ENCODE data around the gene ZNF512B. TPM values are rescaled to one million over a fixed set of nuclear protein-coding genes. Genes with fewer than 3 reads are reported as not detected.
"Not testable (repeated sequence)": the region's sequence is repeated elsewhere in the genome, so short reads cannot be mapped to it uniquely, and the experiment has no call there.

ZNF512B gene
- total RNA-seq, 2 experiments from 2014 or later = 19.3 to 21.4 TPM

GRCh38 chr20:63966172-63966943 lies 3.4 kb downstream of the ZNF512B start:
- Mint-ChIP-seq H3K36me3 (ENCODE audit: low read depth) (peaks cover 6% of the 10 kb centered on the region), H3K9me3 (no peaks in the 10 kb centered on the region), H3K4me3 (no peak overlapping the region), H3K27ac (no peak overlapping the region), H3K27me3 (peaks cover 2% of the 10 kb centered on the region), H3K4me1 (peaks cover 18% of the 10 kb centered on the region)
- DNase-seq = no peak
- CTCF ChIA-PET = interaction anchor here (0.8 to 2.0 kb wide), 3 partner anchors 14 to 428 kb away, joined by 3 to 6 read pairs (median 3); partner anchors contain the start of gene PTK6
- POLR2A ChIA-PET = no interaction called here

GRCh38 chr20:63964412-63964811 lies 5.3 kb downstream of the ZNF512B start:
- H3K36me3 Mint-ChIP-seq (ENCODE audit: low read depth) = peaks cover 6% of the 10 kb centered on the region
- no peak overlapping the region for H3K27ac Mint-ChIP-seq
- peaks cover 12% of the 10 kb centered on the region for H3K4me1 Mint-ChIP-seq

GRCh38 chr20:63963784-63964301 lies 5.9 kb downstream of the ZNF512B start:
- H3K27ac Mint-ChIP-seq = peak overlapping the region; percentile 25
- no peak for DNase-seq
- ChIA-PET CTCF (interaction anchor here (1.0 kb wide), 2 partner anchors 10 to 17 kb away, joined by 3 to 4 read pairs; partner anchors contain the start of gene PRPF6), POLR2A (no interaction called here)
- H3K27me3 Mint-ChIP-seq = no peaks in the 10 kb centered on the region
- H3K9me3 Mint-ChIP-seq = no peaks in the 10 kb centered on the region
- H3K4me3 Mint-ChIP-seq = no peak overlapping the region
- peaks cover 10% of the 10 kb centered on the region for H3K4me1 Mint-ChIP-seq
- peaks cover 6% of the 10 kb centered on the region for H3K36me3 Mint-ChIP-seq (ENCODE audit: low read depth)

More at GRCh38 chr20:63964412-63964811, 5.3 kb downstream of the ZNF512B start:
- no peak overlapping the region for H3K4me3 Mint-ChIP-seq
- ChIA-PET CTCF (interaction anchor here (1.0 kb wide), 2 partner anchors 9 to 16 kb away, joined by 3 to 4 read pairs; partner anchors contain the start of gene PRPF6), POLR2A (no interaction called here)
- H3K27me3 Mint-ChIP-seq = no peaks in the 10 kb centered on the region
- DNase-seq = no peak
- no peaks in the 10 kb centered on the region for H3K9me3 Mint-ChIP-seq

- CTCF ChIA-PET = interaction anchor here (1.0 kb wide), 2 partner anchors 10 to 17 kb away, joined by 3 to 4 read pairs; partner anchors contain the start of gene PRPF6
Measured at GRCh38 chr20:63963348-63963741, 6.4 kb downstream of the ZNF512B start.

GRCh38 chr20:63962426-63963347 lies 7.0 kb downstream of the ZNF512B start:
- DNase-seq = no peak
- Mint-ChIP-seq H3K4me1 (peaks cover 7% of the 10 kb centered on the region), H3K9me3 (no peaks in the 10 kb centered on the region), H3K27me3 (no peaks in the 10 kb centered on the region), H3K4me3 (no peak overlapping the region), H3K27ac (no peak overlapping the region), H3K36me3 (ENCODE audit: low read depth) (peaks cover 6% of the 10 kb centered on the region)
- ChIA-PET CTCF (interaction anchor here (0.5 to 0.8 kb wide), 2 partner anchors 11 to 410 kb away, joined by 3 to 4 read pairs; no protein-coding TSS in a partner anchor), POLR2A (no interaction called here)

More at GRCh38 chr20:63963348-63963741, 6.4 kb downstream of the ZNF512B start:
- peaks cover 6% of the 10 kb centered on the region for H3K36me3 Mint-ChIP-seq (ENCODE audit: low read depth)
- H3K4me3 Mint-ChIP-seq = no peak overlapping the region
- peaks cover 7% of the 10 kb centered on the region for H3K4me1 Mint-ChIP-seq
- no peaks in the 10 kb centered on the region for H3K27me3 Mint-ChIP-seq
- POLR2A ChIA-PET = no interaction called here
- H3K9me3 Mint-ChIP-seq = no peaks in the 10 kb centered on the region
- no peak overlapping the region for H3K27ac Mint-ChIP-seq
- DNase-seq = no peak

GRCh38 chr20:63961664-63962425 lies 7.9 kb downstream of the ZNF512B start:
- ChIA-PET POLR2A (no interaction called here), CTCF (interaction anchor here (0.8 kb wide), 1 partner anchor 12 kb away, joined by 3 read pairs; no protein-coding TSS in a partner anchor)
- no peak overlapping the region for H3K27ac Mint-ChIP-seq

GRCh38 chr20:63960654-63961621 lies 8.8 kb downstream of the ZNF512B start:
- CTCF ChIA-PET, POLR2A ChIA-PET, H3K4me3 Mint-ChIP-seq: not testable (repeated sequence)

More at GRCh38 chr20:63961664-63962425, 7.9 kb downstream of the ZNF512B start:
- H3K9me3 Mint-ChIP-seq = no peaks in the 10 kb centered on the region
- H3K27me3 Mint-ChIP-seq = no peaks in the 10 kb centered on the region
- no peak overlapping the region for H3K4me3 Mint-ChIP-seq
- no peak for DNase-seq
- peaks cover 6% of the 10 kb centered on the region for H3K36me3 Mint-ChIP-seq (ENCODE audit: low read depth)
- peaks cover 15% of the 10 kb centered on the region for H3K4me1 Mint-ChIP-seq

GRCh38 chr20:63959699-63960075 lies 10.0 kb downstream of the ZNF512B start:
- POLR2A ChIA-PET = no interaction called here
- peaks cover 21% of the 10 kb centered on the region for H3K4me1 Mint-ChIP-seq
- H3K4me3 Mint-ChIP-seq = no peak overlapping the region
- CTCF ChIA-PET = no interaction called here
- H3K27ac Mint-ChIP-seq = peak overlapping the region; percentile 13
- H3K36me3 Mint-ChIP-seq (ENCODE audit: low read depth) = peaks cover 5% of the 10 kb centered on the region
- DNase-seq = no peak
- H3K9me3 Mint-ChIP-seq = no peaks in the 10 kb centered on the region
- H3K27me3 Mint-ChIP-seq = no peaks in the 10 kb centered on the region

More at GRCh38 chr20:63960654-63961621, 8.8 kb downstream of the ZNF512B start:
- H3K4me1 Mint-ChIP-seq = peaks cover 15% of the 10 kb centered on the region
- H3K36me3 Mint-ChIP-seq (ENCODE audit: low read depth); H3K9me3 Mint-ChIP-seq; H3K27me3 Mint-ChIP-seq; DNase-seq; H3K27ac Mint-ChIP-seq: not testable (repeated sequence)

- peaks cover 7% of the 10 kb centered on the region for H3K36me3 Mint-ChIP-seq (ENCODE audit: low read depth)
- H3K4me3 Mint-ChIP-seq = no peak overlapping the region
- H3K27ac Mint-ChIP-seq = no peak overlapping the region
- ChIA-PET POLR2A (no interaction called here), CTCF (interaction anchor here (0.6 kb wide), 1 partner anchor 80 kb away, joined by 3 read pairs; no protein-coding TSS in a partner anchor)
- H3K27me3 Mint-ChIP-seq = no peaks in the 10 kb centered on the region
- H3K4me1 Mint-ChIP-seq = peaks cover 27% of the 10 kb centered on the region
- no peaks in the 10 kb centered on the region for H3K9me3 Mint-ChIP-seq
- no peak for DNase-seq
Measured at GRCh38 chr20:63958964-63959698, 10.6 kb downstream of the ZNF512B start.

GRCh38 chr20:63958471-63958870 lies 11.3 kb downstream of the ZNF512B start:
- Mint-ChIP-seq H3K27me3 (no peaks in the 10 kb centered on the region), H3K4me1 (peaks cover 33% of the 10 kb centered on the region), H3K9me3 (no peaks in the 10 kb centered on the region), H3K27ac (peak overlapping the region; percentile 76), H3K4me3 (no peak overlapping the region), H3K36me3 (ENCODE audit: low read depth) (peaks cover 8% of the 10 kb centered on the region)
- CTCF ChIA-PET = interaction anchor here (0.6 kb wide), 1 partner anchor 80 kb away, joined by 3 read pairs; no protein-coding TSS in a partner anchor
- POLR2A ChIA-PET = no interaction called here
- no peak for DNase-seq
